IPS-15b (cell line): ENCODE measurements around the gene GABARAPL1.

ENCODE experiments used
- H3K27me3 ChIP-seq: one replicate; pipeline ENCODE4 v1.6.1; 2013; ENCODE audit warnings: low read length; ENCODE audit not compliant: control insufficient read depth, insufficient read depth
- H3K36me3 ChIP-seq: one replicate; pipeline ENCODE4 v1.6.1; 2013; ENCODE audit warnings: low read length; ENCODE audit not compliant: control insufficient read depth, insufficient read depth
- H3K4me1 ChIP-seq: one replicate; pipeline ENCODE4 v1.6.1; 2013; ENCODE audit warnings: mild to moderate bottlenecking, low read length; ENCODE audit not compliant: control insufficient read depth, insufficient read depth
- H3K4me3 ChIP-seq: one replicate; pipeline ENCODE4 v1.5.1; 2013; ENCODE audit warnings: low read depth, low read length
- H3K9ac ChIP-seq: one replicate; pipeline ENCODE4 v1.6.1; 2013; ENCODE audit warnings: low read depth, mild to moderate bottlenecking, low read length
- H3K9me3 ChIP-seq: one replicate; pipeline ENCODE4 v1.6.1; 2013; ENCODE audit warnings: mild to moderate bottlenecking, low read length; ENCODE audit not compliant: control insufficient read depth, insufficient read depth

GABARAPL1 gene

GRCh38 chr12:10241290-10241689 lies 28.6 kb downstream of the GABARAPL1 start:
- Histone ChIP-seq H3K36me3 (no peaks in the 10 kb centered on the region), H3K9ac (no peak overlapping the region), H3K9me3 (no peaks in the 10 kb centered on the region), H3K27me3 (no peaks in the 10 kb centered on the region), H3K4me3 (no peak overlapping the region), H3K4me1 (peaks cover 3% of the 10 kb centered on the region)

- H3K27me3 ChIP-seq, result no peaks in the 10 kb centered on the region
- H3K36me3 ChIP-seq, result no peaks in the 10 kb centered on the region
- no peaks in the 10 kb centered on the region for H3K9me3 ChIP-seq
- no peak overlapping the region for H3K9ac ChIP-seq
- no peak overlapping the region for H3K4me3 ChIP-seq
- peaks cover 3% of the 10 kb centered on the region for H3K4me1 ChIP-seq
Measured at GRCh38 chr12:10241727-10242126, 29.1 kb downstream of the GABARAPL1 start.

DNA sequence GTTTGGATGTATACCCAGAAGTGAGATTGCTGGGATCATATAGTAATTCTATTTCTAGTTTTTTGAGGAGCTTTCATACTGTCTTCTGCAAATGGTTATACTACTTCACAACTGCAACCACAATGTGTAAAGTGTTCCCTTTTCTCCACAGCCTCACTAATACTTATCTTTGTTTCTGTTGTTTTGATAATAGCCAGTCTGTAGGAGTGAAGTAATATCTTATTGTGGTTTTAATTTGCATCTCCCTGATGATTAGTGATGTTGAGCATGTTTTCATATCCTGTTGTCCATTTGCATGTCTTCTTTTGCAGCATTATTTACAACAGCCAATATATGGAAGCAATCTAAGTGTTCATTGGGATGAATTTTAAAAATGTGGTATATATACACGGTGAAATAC lies 29.9 kb downstream of the GABARAPL1 start:
- Histone ChIP-seq H3K36me3 (no peaks in the 10 kb centered on the region), H3K4me3 (no peak overlapping the region), H3K4me1 (peaks cover 3% of the 10 kb centered on the region), H3K9ac (no peak overlapping the region), H3K9me3 (no peaks in the 10 kb centered on the region), H3K27me3 (no peaks in the 10 kb centered on the region)

DNA sequence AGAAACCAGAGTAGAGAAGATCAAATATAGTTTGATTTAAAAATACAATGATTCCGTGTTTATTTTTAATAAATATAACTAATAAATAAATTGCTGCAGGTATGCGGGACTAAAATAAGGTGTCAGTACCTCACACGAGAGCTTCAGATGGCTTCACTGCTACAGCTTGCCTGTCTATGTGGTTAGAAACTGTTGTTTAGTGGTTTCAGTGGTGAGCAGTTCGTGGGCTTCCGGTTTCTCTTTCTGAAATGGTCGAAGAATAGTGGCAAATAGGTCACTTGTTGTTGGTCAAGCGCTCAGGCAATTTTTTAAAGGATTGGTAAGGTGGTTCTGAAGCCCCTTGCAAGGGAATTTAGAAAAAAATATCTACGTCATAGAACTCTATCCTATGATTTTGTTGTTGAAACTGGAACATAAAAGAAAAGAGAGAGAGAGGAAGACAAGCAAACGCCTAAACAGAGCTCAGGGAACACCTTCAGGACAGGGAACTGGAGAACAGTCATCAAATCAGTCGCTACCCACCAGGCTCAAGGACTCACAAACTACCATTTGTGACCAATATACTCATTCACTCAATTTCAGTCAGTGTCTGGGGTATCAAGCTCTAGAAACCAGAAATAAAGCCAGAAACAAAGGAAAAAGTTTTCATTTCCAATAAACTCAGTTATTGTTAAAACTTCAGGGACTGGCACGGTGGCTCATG lies 31.3 kb downstream of the GABARAPL1 start:
- no peaks in the 10 kb centered on the region for H3K9me3 ChIP-seq
- peaks cover 3% of the 10 kb centered on the region for H3K4me1 ChIP-seq
- no peak overlapping the region for H3K4me3 ChIP-seq
- no peaks in the 10 kb centered on the region for H3K36me3 ChIP-seq
- H3K9ac ChIP-seq, result no peak overlapping the region
- H3K27me3 ChIP-seq, result no peaks in the 10 kb centered on the region

- H3K36me3 ChIP-seq, result no peaks in the 10 kb centered on the region
- H3K9ac ChIP-seq, result no peak overlapping the region
- H3K9me3 ChIP-seq, result no peaks in the 10 kb centered on the region
- no peaks in the 10 kb centered on the region for H3K27me3 ChIP-seq
- no peaks in the 10 kb centered on the region for H3K4me1 ChIP-seq
- H3K4me3 ChIP-seq, result no peak overlapping the region
Measured at GRCh38 chr12:10247436-10248058, 34.9 kb downstream of the GABARAPL1 start.

GRCh38 chr12:10249690-10250455 lies 37.2 kb downstream of the GABARAPL1 start:
- no peaks in the 10 kb centered on the region for H3K9me3 ChIP-seq
- no peak overlapping the region for H3K4me3 ChIP-seq
- H3K36me3 ChIP-seq, result no peaks in the 10 kb centered on the region
- no peaks in the 10 kb centered on the region for H3K4me1 ChIP-seq
- no peaks in the 10 kb centered on the region for H3K27me3 ChIP-seq
- no peak overlapping the region for H3K9ac ChIP-seq

DNA sequence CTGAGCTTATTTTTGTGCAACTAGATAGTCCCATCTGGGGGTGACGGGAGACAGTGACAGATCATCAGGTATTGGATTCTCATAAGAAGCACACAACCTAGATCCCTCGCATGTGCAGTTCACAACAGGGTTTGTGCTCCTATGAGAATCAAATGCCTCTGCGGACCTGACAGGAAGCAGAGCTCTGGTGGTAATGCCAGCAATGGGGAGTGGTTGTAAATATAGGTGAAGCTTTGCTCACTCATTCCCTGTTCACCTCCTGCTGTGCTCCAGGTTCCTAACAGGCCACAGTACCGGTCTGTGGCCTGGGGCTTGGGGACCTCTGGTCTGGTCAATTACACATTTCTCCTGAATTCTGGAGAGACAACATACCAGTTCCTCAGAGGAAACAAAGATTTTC lies 39.0 kb downstream of the GABARAPL1 start:
- Histone ChIP-seq H3K9ac (no peak overlapping the region), H3K27me3 (no peaks in the 10 kb centered on the region), H3K9me3 (no peaks in the 10 kb centered on the region), H3K36me3 (no peaks in the 10 kb centered on the region), H3K4me1 (no peaks in the 10 kb centered on the region), H3K4me3 (no peak overlapping the region)

DNA sequence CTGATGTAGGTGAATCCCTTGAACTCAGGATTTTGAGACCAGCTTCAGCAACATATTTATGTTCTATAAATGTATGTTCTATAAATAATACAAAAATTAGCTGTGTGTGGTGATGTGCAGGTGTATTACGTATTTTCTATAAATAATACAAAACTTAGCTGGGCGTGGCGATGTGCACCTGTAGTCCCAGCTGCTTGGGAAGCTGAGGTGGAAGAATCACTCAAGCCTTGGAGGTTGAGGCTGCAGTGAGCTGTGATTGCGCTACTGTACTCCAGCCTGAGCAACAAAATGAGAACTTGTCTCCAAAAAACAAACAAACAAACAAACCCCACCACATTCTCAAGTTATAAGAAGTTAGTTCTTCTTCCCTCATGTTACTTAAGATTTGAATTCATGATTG lies 39.5 kb downstream of the GABARAPL1 start:
- H3K4me3 ChIP-seq, result no peak overlapping the region

GRCh38 chr12:10256064-10256463 lies 43.4 kb downstream of the GABARAPL1 start:
- Histone ChIP-seq H3K4me3 (no peak overlapping the region), H3K4me1 (no peaks in the 10 kb centered on the region), H3K9me3 (no peaks in the 10 kb centered on the region), H3K27me3 (no peaks in the 10 kb centered on the region), H3K9ac (no peak overlapping the region), H3K36me3 (no peaks in the 10 kb centered on the region)

More for the DNA sequence above, 39.5 kb downstream of the GABARAPL1 start:
- H3K36me3 ChIP-seq, result no peaks in the 10 kb centered on the region
- H3K9ac ChIP-seq, result no peak overlapping the region
- H3K9me3 ChIP-seq, result no peaks in the 10 kb centered on the region
- no peaks in the 10 kb centered on the region for H3K4me1 ChIP-seq
- H3K27me3 ChIP-seq, result no peaks in the 10 kb centered on the region

GRCh38 chr12:10260927-10261326 lies 48.2 kb downstream of the GABARAPL1 start:
- Histone ChIP-seq H3K36me3 (no peaks in the 10 kb centered on the region), H3K27me3 (no peaks in the 10 kb centered on the region), H3K9me3 (no peaks in the 10 kb centered on the region)

DNA sequence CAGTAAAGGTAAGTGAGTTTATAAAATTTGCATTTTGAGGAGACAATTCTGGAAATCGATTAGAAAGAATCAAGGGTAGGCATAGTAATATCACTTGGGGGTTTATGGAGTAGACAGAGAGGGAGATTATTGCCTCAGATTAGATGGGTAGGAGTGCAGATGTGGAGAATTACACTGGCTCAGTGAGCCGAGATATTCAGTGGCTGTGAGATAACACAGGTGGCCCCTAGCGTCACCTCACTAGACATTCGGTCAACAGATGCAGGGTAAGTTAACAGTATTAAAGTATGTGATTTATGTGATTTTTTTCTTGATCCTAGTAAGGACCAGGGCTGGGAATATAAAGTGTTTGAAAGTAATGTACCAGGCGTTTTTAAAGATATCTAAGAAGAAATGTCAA lies 55.4 kb downstream of the GABARAPL1 start:
- H3K27me3 ChIP-seq, result no peaks in the 10 kb centered on the region
- H3K4me1 ChIP-seq, result no peaks in the 10 kb centered on the region
- H3K36me3 ChIP-seq, result no peaks in the 10 kb centered on the region
- H3K4me3 ChIP-seq, result no peak overlapping the region
- no peak overlapping the region for H3K9ac ChIP-seq
- no peaks in the 10 kb centered on the region for H3K9me3 ChIP-seq

More at GRCh38 chr12:10260927-10261326, 48.2 kb downstream of the GABARAPL1 start:
- Histone ChIP-seq H3K4me1 (no peaks in the 10 kb centered on the region), H3K4me3 (no peak overlapping the region), H3K9ac (no peak overlapping the region)

DNA sequence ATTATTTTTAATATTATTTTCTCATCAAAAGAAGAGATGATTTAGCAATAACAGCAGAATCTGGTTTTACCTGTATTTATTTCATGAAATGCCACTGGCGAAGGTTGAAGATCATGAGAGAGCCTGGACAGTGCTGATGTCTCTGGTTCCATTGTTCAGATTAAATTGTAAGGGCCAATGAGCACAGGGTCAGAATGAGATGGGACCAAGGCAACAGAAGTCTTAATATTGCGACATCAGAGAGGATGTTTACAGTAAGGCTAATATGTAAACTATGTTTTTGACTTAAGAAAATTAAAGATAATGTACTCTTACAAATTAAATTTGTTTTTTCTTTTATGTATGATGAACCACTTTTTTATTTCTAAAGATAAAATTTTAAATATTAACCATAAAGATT lies 59.8 kb downstream of the GABARAPL1 start:
- no peaks in the 10 kb centered on the region for H3K27me3 ChIP-seq
- no peaks in the 10 kb centered on the region for H3K36me3 ChIP-seq
- no peak overlapping the region for H3K9ac ChIP-seq
- no peak overlapping the region for H3K4me3 ChIP-seq
- H3K9me3 ChIP-seq, result no peaks in the 10 kb centered on the region
- H3K4me1 ChIP-seq, result no peaks in the 10 kb centered on the region
